K562 (cell line): Measurements from ENCODE around the gene FFAR1. TPM values are rescaled to one million over a fixed set of nuclear protein-coding genes. Genes with fewer than 3 reads are reported as not detected.

Experiments used
- ARID1B ChIP-seq: fragments of 450-650 bp; IDR thresholded peaks from 2 replicates; pipeline ENCODE4 v1.6.1; 2016; ENCODE audit warnings: antibody characterized with exemption, mild to moderate bottlenecking, inconsistent platforms
- EHMT2 ChIP-seq: fragments of 450-650 bp; IDR thresholded peaks from 2 replicates; pipeline ENCODE4 v1.6.1; 2018; ENCODE audit warnings: antibody characterized with exemption
- EP300 ChIP-seq: IDR thresholded peaks from 2 replicates; pipeline ENCODE4 v1.6.1; 2012; ENCODE audit warnings: low read length, improper control_type of control experiment
- FOXJ2 ChIP-seq: fragments of 200-800 bp; sonication (Bioruptor generic); IDR thresholded peaks from 2 replicates; pipeline ENCODE4 v1.6.1; 2016; ENCODE audit warnings: missing genetic modification characterization, missing compliant biosample characterization
- GATA2 ChIP-seq: sonication (generic); formaldehyde crosslinking; IDR thresholded peaks from 2 replicates; pipeline ENCODE4 v1.4.0; 2020; ENCODE audit warnings: mild to moderate bottlenecking, missing genetic modification reagents
- JUN ChIP-seq, 2 experiments: sonication (generic) in 1 of 2; formaldehyde crosslinking in 1 of 2; IDR thresholded peaks; 2 replicates each; pipeline versions ENCODE4 v1.6.1 to v1.8.0; 2012 to 2022; ENCODE audit warnings: borderline replicate concordance in 2 of 2, mild to moderate bottlenecking in 2 of 2, improper control_type of control experiment in 1 of 2, low read depth in 1 of 2, low read length in 1 of 2, missing genetic modification reagents in 1 of 2
- PHF8 ChIP-seq: fragments of 200-600 bp; sonication (generic); IDR thresholded peaks from 2 replicates; pipeline ENCODE4 v1.6.1; 2012; ENCODE audit warnings: mixed run types, mild to moderate bottlenecking, inconsistent platforms, low read length, moderate library complexity, borderline replicate concordance
- RB1 ChIP-seq: fragments of 450-650 bp; IDR thresholded peaks from 2 replicates; pipeline ENCODE4 v1.6.1; 2017; ENCODE audit warnings: low read depth, mild to moderate bottlenecking
- RCOR1 ChIP-seq, 2 experiments: IDR thresholded peaks; 2 replicates each; pipeline ENCODE4 v1.6.1; 2012; ENCODE audit warnings: low read depth in 2 of 2, low read length in 2 of 2, borderline replicate concordance in 1 of 2, improper control_type of control experiment in 1 of 2
- RNF2 ChIP-seq: sonication (generic); IDR thresholded peaks from 2 replicates; pipeline ENCODE4 v1.6.1; 2016
- SMARCC2 ChIP-seq: fragments of 450-650 bp; IDR thresholded peaks from 2 replicates; pipeline ENCODE4 v1.6.1; 2017; ENCODE audit warnings: antibody characterized with exemption, moderate library complexity, mild to moderate bottlenecking, low read depth
- TEAD2 ChIP-seq: fragments of 450-650 bp; IDR thresholded peaks from 2 replicates; pipeline ENCODE4 v1.6.1; 2016; ENCODE audit warnings: missing genetic modification characterization, control low read depth, missing compliant biosample characterization
- TEAD4 ChIP-seq, 2 experiments: sonication (generic) in 1 of 2; formaldehyde crosslinking in 1 of 2; IDR thresholded peaks; 2 replicates each; pipeline versions ENCODE4 v1.6.1 to v1.8.0; 2012 to 2022; ENCODE audit warnings: borderline replicate concordance in 1 of 2, inconsistent platforms in 1 of 2, low read length in 1 of 2, mild to moderate bottlenecking in 1 of 2, missing genetic modification reagents in 1 of 2
- XRCC4 ChIP-seq: IDR thresholded peaks from one replicate; pipeline ENCODE4 v1.6.1; 2011; ENCODE audit not compliant: insufficient read depth, insufficient read length; ENCODE audit errors: extremely low read depth
- ZFX ChIP-seq: sonication (generic); formaldehyde crosslinking; IDR thresholded peaks from 2 replicates; pipeline ENCODE4 v1.8.0; 2022; ENCODE audit warnings: mild to moderate bottlenecking, missing genetic modification reagents, moderate library complexity
- ZNF589 ChIP-seq: fragments of 200-800 bp; sonication (Bioruptor generic); IDR thresholded peaks from 2 replicates; pipeline ENCODE4 v1.6.1; 2016; ENCODE audit warnings: low read depth, missing genetic modification characterization, missing compliant biosample characterization
- ZNF764 ChIP-seq: fragments of 250-450 bp; sonication (Bioruptor Pico); IDR thresholded peaks from 2 replicates; pipeline ENCODE4 v1.4.0; 2020; ENCODE audit warnings: low read depth, mild to moderate bottlenecking, moderate library complexity
- polyA plus RNA-seq, 8 experiments: library from polyadenylated mRNA; depleted of rRNA in 4 of 8; stranded (reverse) in 5 of 8; unstranded in 3 of 8; fragments of >200 nt; fragmentation: Nextera tagmentation in 2 of 8; fragmentation: Illumina TruSeq in 1 of 8; extraction: Ambion mirVana in 2 of 8; extraction: Trizol in 1 of 8; gene quantifications; 2 replicates each; pipeline versions ENCODE4 v1.2.1 to v1.2.3, GENCODE V29; 2011 to 2014; ENCODE audit warnings: inconsistent platforms in 1 of 8, missing spikeins in 1 of 8
- total RNA-seq, 7 experiments: library from RNA; depleted of rRNA in 6 of 7; stranded (reverse); fragments of >200 nt in 6 of 7; fragmentation: Illumina TruSeq in 2 of 7; extraction: Trizol in 2 of 7; gene quantifications; 2 replicates each; pipeline versions ENCODE4 v1.2.1 to v1.2.3, GENCODE V29; 2011 to 2021; ENCODE audit warnings: low replicate concordance in 1 of 7
- TF ChIP-seq, protein P1 (sequence below): sonication (generic); formaldehyde crosslinking; IDR thresholded peaks from 2 replicates; pipeline ENCODE4 v1.8.0; 2022; ENCODE audit warnings: missing genetic modification reagents, mild to moderate bottlenecking, moderate library complexity, borderline replicate concordance
- TF ChIP-seq, protein P2 (sequence below): sonication (generic); formaldehyde crosslinking; IDR thresholded peaks from 2 replicates; pipeline ENCODE4 v1.9.0; 2022; ENCODE audit warnings: mild to moderate bottlenecking, missing genetic modification reagents
- TF ChIP-seq, protein P3 (sequence below): IDR thresholded peaks from 2 replicates; pipeline ENCODE4 v1.6.1; 2014; ENCODE audit warnings: antibody characterized with exemption
- TF ChIP-seq, protein P4 (sequence below): fragments of 250-450 bp; sonication (Bioruptor Pico); IDR thresholded peaks from 2 replicates; pipeline ENCODE4 v1.9.0; 2021; ENCODE audit warnings: mild to moderate bottlenecking
- TF ChIP-seq, protein P5 (sequence below): fragments of 250-450 bp; sonication (Bioruptor Pico); IDR thresholded peaks from 2 replicates; pipeline ENCODE4 v1.8.0; 2021; ENCODE audit warnings: moderate library complexity, mild to moderate bottlenecking, inconsistent platforms

The FFAR1 gene
- total and polyA plus RNA-seq, 9 of the 15 experiments (the other 6 are each of a cell fraction or from before 2014, with no cell fraction given) = not detected

DNA sequence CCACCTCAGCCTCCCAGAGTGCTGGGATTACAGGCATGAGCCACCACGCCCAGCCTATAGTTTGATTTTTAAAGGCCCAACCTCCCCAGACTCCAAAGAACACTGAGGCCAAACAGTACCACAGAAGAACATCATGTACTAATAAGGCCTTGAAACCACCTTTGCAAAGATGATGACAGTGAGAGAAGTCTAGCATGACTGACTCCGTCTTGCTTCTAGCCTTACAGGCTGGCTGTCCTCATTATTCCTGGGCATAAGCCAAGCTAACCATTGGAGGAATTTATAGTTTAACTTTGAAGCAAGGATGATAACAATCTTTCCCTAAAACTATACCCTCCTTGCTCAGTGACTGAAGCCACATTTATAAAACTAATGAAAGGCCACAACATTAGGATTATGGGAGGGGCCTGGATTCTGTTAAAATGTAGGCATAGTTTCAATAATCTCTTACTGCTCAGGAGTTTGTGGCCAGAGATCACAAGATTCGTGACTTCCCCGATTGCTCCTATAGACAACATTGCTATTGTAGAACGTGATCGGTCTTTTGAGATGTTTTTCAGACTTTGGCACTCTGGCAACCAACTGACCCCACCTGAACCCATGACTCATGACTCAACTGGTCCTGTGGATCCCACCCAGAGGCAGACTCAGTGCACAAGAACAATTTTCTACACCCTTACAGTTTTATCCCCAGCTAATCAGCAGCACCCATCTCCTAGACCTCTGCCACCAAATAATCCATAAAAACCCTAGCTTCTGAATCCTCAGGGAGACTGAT, 40.8 kb downstream of the FFAR1 start (continued):
- TF ChIP-seq TEAD4 (IDR thresholded peaks at IDR 0.05; ENCODE audit: low read length) (no peak; the same call in 1 of the 2 replicates), TEAD4 (CRISPR knock-in tag; IDR thresholded peaks at IDR 0.05; ENCODE audit: borderline replicate concordance) (no peak), ZNF764 (CRISPR knock-in tag) (no peak), RB1 (no peak), SMARCC2 (no peak), XRCC4 (no peak), ZNF589 (CRISPR knock-in tag) (no peak), RNF2 (no peak), PHF8 (no peak), EP300 (peak; percentile 29), FOXJ2 (peak; percentile 29; the same call in 1 of the 2 replicates), EHMT2 (no peak), ARID1B (peak; percentile 35; the same call in 1 of the 2 replicates), JUN (IDR thresholded peaks at IDR 0.05; ENCODE audit: borderline replicate concordance, low read depth, low read length) (peak; percentile 44; the same call in 1 of the 2 replicates), JUN (CRISPR knock-in tag; IDR thresholded peaks at IDR 0.05; ENCODE audit: borderline replicate concordance) (no peak), ZFX (peak; percentile 25; the same call in 1 of the 2 replicates), GATA2 (CRISPR knock-in tag) (no peak; the same call in 1 of the 2 replicates), TEAD2 (tag) (0 out of 2 replicates have a peak, but pooled peaks have one; percentile 12), RCOR1 (IDR thresholded peaks at IDR 0.05; ENCODE audit: borderline replicate concordance in 1 of 2, low read depth in 2 of 2, low read length in 2 of 2) (no peak)
- TF ChIP-seq, protein P1, sequence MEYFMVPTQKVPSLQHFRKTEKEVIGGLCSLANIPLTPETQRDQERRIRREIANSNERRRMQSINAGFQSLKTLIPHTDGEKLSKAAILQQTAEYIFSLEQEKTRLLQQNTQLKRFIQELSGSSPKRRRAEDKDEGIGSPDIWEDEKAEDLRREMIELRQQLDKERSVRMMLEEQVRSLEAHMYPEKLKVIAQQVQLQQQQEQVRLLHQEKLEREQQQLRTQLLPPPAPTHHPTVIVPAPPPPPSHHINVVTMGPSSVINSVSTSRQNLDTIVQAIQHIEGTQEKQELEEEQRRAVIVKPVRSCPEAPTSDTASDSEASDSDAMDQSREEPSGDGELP (CRISPR knock-in tag) = no peak
- TF ChIP-seq, protein P2, sequence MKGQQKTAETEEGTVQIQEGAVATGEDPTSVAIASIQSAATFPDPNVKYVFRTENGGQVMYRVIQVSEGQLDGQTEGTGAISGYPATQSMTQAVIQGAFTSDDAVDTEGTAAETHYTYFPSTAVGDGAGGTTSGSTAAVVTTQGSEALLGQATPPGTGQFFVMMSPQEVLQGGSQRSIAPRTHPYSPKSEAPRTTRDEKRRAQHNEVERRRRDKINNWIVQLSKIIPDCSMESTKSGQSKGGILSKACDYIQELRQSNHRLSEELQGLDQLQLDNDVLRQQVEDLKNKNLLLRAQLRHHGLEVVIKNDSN (CRISPR knock-in tag) = no peak
- TF ChIP-seq, protein P3, sequence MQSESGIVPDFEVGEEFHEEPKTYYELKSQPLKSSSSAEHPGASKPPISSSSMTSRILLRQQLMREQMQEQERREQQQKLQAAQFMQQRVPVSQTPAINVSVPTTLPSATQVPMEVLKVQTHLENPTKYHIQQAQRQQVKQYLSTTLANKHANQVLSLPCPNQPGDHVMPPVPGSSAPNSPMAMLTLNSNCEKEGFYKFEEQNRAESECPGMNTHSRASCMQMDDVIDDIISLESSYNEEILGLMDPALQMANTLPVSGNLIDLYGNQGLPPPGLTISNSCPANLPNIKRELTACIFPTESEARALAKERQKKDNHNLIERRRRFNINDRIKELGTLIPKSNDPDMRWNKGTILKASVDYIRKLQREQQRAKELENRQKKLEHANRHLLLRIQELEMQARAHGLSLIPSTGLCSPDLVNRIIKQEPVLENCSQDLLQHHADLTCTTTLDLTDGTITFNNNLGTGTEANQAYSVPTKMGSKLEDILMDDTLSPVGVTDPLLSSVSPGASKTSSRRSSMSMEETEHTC = 0 out of 2 replicates have a peak, but pooled peaks have one; percentile 33
- TF ChIP-seq, protein P4, sequence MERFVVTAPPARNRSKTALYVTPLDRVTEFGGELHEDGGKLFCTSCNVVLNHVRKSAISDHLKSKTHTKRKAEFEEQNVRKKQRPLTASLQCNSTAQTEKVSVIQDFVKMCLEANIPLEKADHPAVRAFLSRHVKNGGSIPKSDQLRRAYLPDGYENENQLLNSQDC (CRISPR knock-in tag) = no peak
- TF ChIP-seq, protein P5, sequence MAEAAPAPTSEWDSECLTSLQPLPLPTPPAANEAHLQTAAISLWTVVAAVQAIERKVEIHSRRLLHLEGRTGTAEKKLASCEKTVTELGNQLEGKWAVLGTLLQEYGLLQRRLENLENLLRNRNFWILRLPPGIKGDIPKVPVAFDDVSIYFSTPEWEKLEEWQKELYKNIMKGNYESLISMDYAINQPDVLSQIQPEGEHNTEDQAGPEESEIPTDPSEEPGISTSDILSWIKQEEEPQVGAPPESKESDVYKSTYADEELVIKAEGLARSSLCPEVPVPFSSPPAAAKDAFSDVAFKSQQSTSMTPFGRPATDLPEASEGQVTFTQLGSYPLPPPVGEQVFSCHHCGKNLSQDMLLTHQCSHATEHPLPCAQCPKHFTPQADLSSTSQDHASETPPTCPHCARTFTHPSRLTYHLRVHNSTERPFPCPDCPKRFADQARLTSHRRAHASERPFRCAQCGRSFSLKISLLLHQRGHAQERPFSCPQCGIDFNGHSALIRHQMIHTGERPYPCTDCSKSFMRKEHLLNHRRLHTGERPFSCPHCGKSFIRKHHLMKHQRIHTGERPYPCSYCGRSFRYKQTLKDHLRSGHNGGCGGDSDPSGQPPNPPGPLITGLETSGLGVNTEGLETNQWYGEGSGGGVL (CRISPR knock-in tag) = no peak
